HG03342 (cell line): ENCODE results near the gene KCTD1.

Experiments used
- ATAC-seq: cut with Tn5 transposase; IDR thresholded peaks from one replicate; pipeline ENCODE4 v1.9.1; 2021; ENCODE audit warnings: mild to moderate bottlenecking, moderate library complexity; ENCODE audit not compliant: unreplicated experiment

The KCTD1 gene

GRCh38 chr18:26488417-26489009 is 59.8 kb downstream of the KCTD1 start:
- no peak for ATAC-seq

- ATAC-seq: peak; percentile 96
Measured at GRCh38 chr18:26487437-26487836, 60.9 kb downstream of the KCTD1 start.

- no peak for ATAC-seq
Measured at GRCh38 chr18:26483633-26484032, 64.7 kb downstream of the KCTD1 start.

- ATAC-seq: no peak
Measured at GRCh38 chr18:26482569-26482968, 65.8 kb downstream of the KCTD1 start.

- no peak for ATAC-seq
Measured at GRCh38 chr18:26480897-26481795, 67.2 kb downstream of the KCTD1 start.

GRCh38 chr18:26479681-26480079 is 68.7 kb downstream of the KCTD1 start:
- ATAC-seq: no peak

- ATAC-seq: no peak
Measured at GRCh38 chr18:26479065-26479680, 69.2 kb downstream of the KCTD1 start.

- ATAC-seq: no peak
Measured at GRCh38 chr18:26477828-26478466, 70.4 kb downstream of the KCTD1 start.

- no peak for ATAC-seq
Measured at GRCh38 chr18:26476697-26477096, 71.7 kb downstream of the KCTD1 start.

- ATAC-seq: no peak
Measured at GRCh38 chr18:26474542-26474941, 73.8 kb downstream of the KCTD1 start.

- ATAC-seq: no peak
Measured at GRCh38 chr18:26473672-26474071, 74.7 kb downstream of the KCTD1 start.

- no peak for ATAC-seq
Measured at GRCh38 chr18:26471826-26472225, 76.5 kb downstream of the KCTD1 start.

GRCh38 chr18:26471027-26471426 is 77.3 kb downstream of the KCTD1 start:
- no peak for ATAC-seq

GRCh38 chr18:26470011-26470637 is 78.2 kb downstream of the KCTD1 start:
- ATAC-seq: peak; percentile 93

- ATAC-seq: peak; percentile 63
Measured at GRCh38 chr18:26468931-26469340, 79.4 kb downstream of the KCTD1 start.

- no peak for ATAC-seq
Measured at GRCh38 chr18:26466026-26466425, 82.3 kb downstream of the KCTD1 start.

- ATAC-seq: no peak
Measured at GRCh38 chr18:26465431-26465830, 82.9 kb downstream of the KCTD1 start.

- no peak for ATAC-seq
Measured at GRCh38 chr18:26464128-26465011, 84.0 kb downstream of the KCTD1 start.

- no peak for ATAC-seq
Measured at GRCh38 chr18:26462355-26462754, 86.0 kb downstream of the KCTD1 start.

GRCh38 chr18:26461405-26461804 is 86.9 kb downstream of the KCTD1 start:
- ATAC-seq: no peak
